Body of pancreas (tissue), 4 donors: ENCODE results near the gene EMP3. TPM values are rescaled to one million over a fixed set of nuclear protein-coding genes. Genes with fewer than 3 reads are reported as not detected.
A peak's percentile ranks its signal among the peaks of the same experiment; 100 is the strongest.

Experiments
- ATAC-seq: fragments of 150-250 bp; one replicate; pipeline ENCODE4 v1.9.1; 2016
- DNase-seq, 4 donors: peaks; one replicate each; pipeline ENCODE4 v3.0.0-alpha.2; 2019
- H3K27ac ChIP-seq, 4 donors: fragments of 200-600 bp; sonication (generic); 1 replicate in 3 of 4; 2 replicates in 1 of 4; pipeline versions ENCODE4 v1.5.1 to v1.6.1; 2016 to 2019; ENCODE audit warnings: mild to moderate bottlenecking in 1 of 4, mixed read lengths in 1 of 4, moderate library complexity in 1 of 4
- H3K27me3 ChIP-seq, 2 donors: fragments of 200-600 bp; sonication (generic); one replicate each; pipeline ENCODE4 v1.6.0; 2016; ENCODE audit warnings: mild to moderate bottlenecking in 1 of 2
- H3K36me3 ChIP-seq, 2 donors: fragments of 200-600 bp; sonication (generic); replicated peaks in 1 of 2; 2 replicates each; pipeline ENCODE4 v1.5.1; 2016; ENCODE audit warnings: low read depth in 2 of 2; ENCODE audit not compliant: insufficient read depth in 1 of 2
- H3K4me1 ChIP-seq: fragments of 200-600 bp; sonication (generic); one replicate; pipeline ENCODE4 v1.6.0; 2016
- H3K4me3 ChIP-seq, 2 donors: fragments of 200-600 bp; sonication (generic); 1 replicate in 1 of 2; 2 replicates in 1 of 2; pipeline ENCODE4 v1.5.1; 2016 to 2019
- H3K9me3 ChIP-seq, 3 donors: fragments of 200-600 bp; sonication (generic); 1 replicate in 2 of 3; 2 replicates in 1 of 3; pipeline ENCODE4 v1.5.1; 2016
- CTCF ChIP-seq, 7 experiments: fragments of 450-650 bp in 4 of 7; fragments of 200-600 bp in 3 of 7; sonication (generic) in 3 of 7; IDR thresholded peaks; one replicate each; pipeline ENCODE4 v1.5.1; 2016 to 2019; ENCODE audit warnings: antibody characterized with exemption in 7 of 7
- POLR2A ChIP-seq, 3 donors: fragments of 450-650 bp; IDR thresholded peaks; one replicate each; pipeline ENCODE4 v1.6.1; 2016; ENCODE audit warnings: antibody characterized with exemption in 3 of 3, mild to moderate bottlenecking in 2 of 3
- WGBS, 2 donors: methylation state at CpG; one replicate each; pipeline ENCODE4 v1.1.5; 2017; 5-methylcytosine and 5-hydroxymethylcytosine counted together
- intact Hi-C: fragments of 100-400 bp; cut with DNase I; formaldehyde crosslinking; loops from one replicate; pipeline ENCODE4 v1.15.1; 2023
- total RNA-seq, 2 donors: library from RNA; depleted of rRNA; stranded (reverse); fragments of >200 nt; gene quantifications; one replicate each; pipeline ENCODE4 v1.1.0, GENCODE V29; 2016

The EMP3 gene
- total RNA-seq, 2 donors from 2014 or later, result 2.6 to 7.0 TPM

- Histone ChIP-seq H3K27me3 (no peaks in the 10 kb centered on the region), H3K4me1 (peaks cover 21% of the 10 kb centered on the region), H3K27ac (peak overlapping the region; percentile 87 to 97 (median 92)), H3K4me3 (no peak overlapping the region), H3K9me3 (no peaks in the 10 kb centered on the region), H3K36me3 (no peaks in the 10 kb centered on the region)
- ATAC-seq (peak; percentile 6), DNase-seq (no peak)
- WGBS, 2 donors, result 0 to 4% methylated on average over 3 to 10 of the region's 10 CpGs
- intact Hi-C loops, result no loop called here
- no peak for TF ChIP-seq CTCF (IDR thresholded peaks at IDR 0.05)
- no peak for TF ChIP-seq POLR2A (IDR thresholded peaks at IDR 0.05)
Observed at GRCh38 chr19:48363500-48363809, 38.1 kb downstream of the EMP3 start.

- Histone ChIP-seq H3K27ac (peak within 1 kb of the TSS; percentile 87 to 97 (median 92)), H3K4me3 (no peak within 1 kb of the TSS), H3K27me3 (no peaks in the 10 kb centered on the region), H3K9me3 (no peaks in the 10 kb centered on the region), H3K36me3 (no peaks in the 10 kb centered on the region), H3K4me1 (peaks cover 25% of the 10 kb centered on the region)
- intact Hi-C loops, result no loop called here
- DNase-seq (peak; percentile 98 to 100 (median 100)), ATAC-seq (peak; percentile 89)
- TF ChIP-seq POLR2A (IDR thresholded peaks at IDR 0.05) (peak in 2 of 3 donors; percentile 66 to 72), CTCF (IDR thresholded peaks at IDR 0.05) (no peak)
- WGBS, 2 donors, result 0 to 4% methylated on average over 11 to 59 of the region's 59 CpGs
Observed at GRCh38 chr19:48363810-48364597, 38.7 kb downstream of the EMP3 start, which contains the start of the genes SYNGR4 and TMEM143. TSS of gene SYNGR4 (plus strand) at chr19:48364367. CDS start at chr19:48365843, 1,476 bp downstream. TSS of gene TMEM143 (minus strand) at chr19:48363940. CDS start at chr19:48363920, 20 bp downstream.

GRCh38 chr19:48364598-48365348, 39.4 kb downstream of the EMP3 start:
- H3K27ac ChIP-seq, result peak overlapping the region; percentile 87 to 97 (median 92)
- H3K4me3 ChIP-seq, result no peak overlapping the region
- H3K4me1 ChIP-seq, result peaks cover 29% of the 10 kb centered on the region
- ATAC-seq (no peak), DNase-seq (no peak)
- H3K27me3 ChIP-seq, result no peaks in the 10 kb centered on the region
- whole genome bisulfite sequencing, 2 donors, result 56 to 89% methylated on average over 6 to 9 of the region's 10 CpGs
- intact Hi-C loops, result no loop called here
- H3K9me3 ChIP-seq, result no peaks in the 10 kb centered on the region
- no peaks in the 10 kb centered on the region for H3K36me3 ChIP-seq
- TF ChIP-seq POLR2A (IDR thresholded peaks at IDR 0.05) (no peak), CTCF (IDR thresholded peaks at IDR 0.05) (no peak)

GRCh38 chr19:48365602-48366001, 40.2 kb downstream of the EMP3 start:
- TF ChIP-seq CTCF (IDR thresholded peaks at IDR 0.05), result no peak
- no peak for TF ChIP-seq POLR2A (IDR thresholded peaks at IDR 0.05)
- peaks cover 29% of the 10 kb centered on the region for H3K4me1 ChIP-seq
- H3K27ac ChIP-seq, result no peak overlapping the region
- ATAC-seq, result no peak
- H3K27me3 ChIP-seq, result no peaks in the 10 kb centered on the region
- 93 to 100% methylated on average over 1 to 11 of the region's 11 CpGs for WGBS, 2 donors
- no peaks in the 10 kb centered on the region for H3K9me3 ChIP-seq
- no peak overlapping the region for H3K4me3 ChIP-seq
- intact Hi-C loops, result no loop called here
- no peak for DNase-seq
- H3K36me3 ChIP-seq, result no peaks in the 10 kb centered on the region
